Activated T-cell treated with anti-CD3 and anti-CD28 coated beads, Interleukin-2, amount 50 U/mL, for 4 hours (primary cell): ENCODE measurements around the gene SHLD1. TPM values are rescaled to one million over a fixed set of nuclear protein-coding genes. Genes with fewer than 3 reads are reported as not detected.
"Not testable (repeated sequence)": the region's sequence is repeated elsewhere in the genome, so short reads cannot be mapped to it uniquely, and the experiment has no call there.

ENCODE experiments used
- ATAC-seq, 2 donors: fragments of 200-7000 bp; cut with Tn5 transposase; one replicate each; pipeline ENCODE4 v1.10.0; 2021
- DNase-seq: peaks from one replicate; pipeline ENCODE4 v3.0.0-alpha.2; 2020
- H3K27me3 Mint-ChIP-seq: one replicate; pipeline ENCODE4 v1.8.0; 2021; ENCODE audit warnings: low read depth, mixed read lengths
- H3K36me3 Mint-ChIP-seq: one replicate; pipeline ENCODE4 v1.8.0; 2022; ENCODE audit warnings: mixed read lengths; ENCODE audit not compliant: insufficient read depth
- H3K4me1 Mint-ChIP-seq: one replicate; pipeline ENCODE4 v1.8.0; 2021; ENCODE audit warnings: low read depth, mixed read lengths
- H3K4me3 Mint-ChIP-seq: one replicate; pipeline ENCODE4 v1.8.0; 2021; ENCODE audit warnings: mild to moderate bottlenecking, moderate library complexity, mixed read lengths
- H3K9me3 Mint-ChIP-seq: one replicate; pipeline ENCODE4 v1.8.0; 2021; ENCODE audit warnings: mixed read lengths
- total RNA-seq, 3 donors: library from RNA; stranded (reverse); gene quantifications; one replicate each; pipeline ENCODE4 v1.2.1, GENCODE V29; 2021

Gene SHLD1
- total RNA-seq, 3 donors from 2014 or later, result 7.2 to 9.8 (median 9.1) TPM

- Mint-ChIP-seq H3K36me3 (peaks cover 2% of the 10 kb centered on the region), H3K4me3 (no peak overlapping the region), H3K4me1 (peaks cover 14% of the 10 kb centered on the region), H3K9me3 (no peaks in the 10 kb centered on the region), H3K27me3 (no peaks in the 10 kb centered on the region)
- no peak for ATAC-seq
- no peak for DNase-seq
These were observed 2.0 kb upstream of the SHLD1 start for GRCh38 chr20:5748246-5748645.

- H3K4me3 Mint-ChIP-seq, H3K27me3 Mint-ChIP-seq: not testable (repeated sequence)
These were observed 669 bp upstream of the SHLD1 start for GRCh38 chr20:5749512-5749951.

GRCh38 chr20:5751856-5752255, 1.7 kb downstream of the SHLD1 start:
- H3K4me1 Mint-ChIP-seq, result peaks cover 26% of the 10 kb centered on the region
- H3K9me3 Mint-ChIP-seq, result no peaks in the 10 kb centered on the region
- H3K4me3 Mint-ChIP-seq, result peak overlapping the region; percentile 91
- peaks cover 4% of the 10 kb centered on the region for H3K36me3 Mint-ChIP-seq
- ATAC-seq (no peak), DNase-seq (no peak)
- H3K27me3 Mint-ChIP-seq, result no peaks in the 10 kb centered on the region

More at GRCh38 chr20:5749512-5749951, 669 bp upstream of the SHLD1 start:
- DNase-seq, ATAC-seq, H3K36me3 Mint-ChIP-seq, H3K9me3 Mint-ChIP-seq: not testable (repeated sequence)
- peaks cover 21% of the 10 kb centered on the region for H3K4me1 Mint-ChIP-seq

GRCh38 chr20:5753814-5754213, 3.6 kb downstream of the SHLD1 start:
- Mint-ChIP-seq H3K9me3 (no peaks in the 10 kb centered on the region), H3K27me3 (no peaks in the 10 kb centered on the region), H3K4me1 (peaks cover 29% of the 10 kb centered on the region), H3K36me3 (peaks cover 12% of the 10 kb centered on the region), H3K4me3 (no peak overlapping the region)
- ATAC-seq (no peak), DNase-seq (no peak)

- Mint-ChIP-seq H3K36me3 (peaks cover 21% of the 10 kb centered on the region), H3K9me3 (no peaks in the 10 kb centered on the region), H3K4me3 (no peak overlapping the region), H3K4me1 (peaks cover 28% of the 10 kb centered on the region), H3K27me3 (no peaks in the 10 kb centered on the region)
- DNase-seq (no peak), ATAC-seq (no peak)
These were observed 7.7 kb downstream of the SHLD1 start for GRCh38 chr20:5757949-5758348.

- Mint-ChIP-seq H3K4me1 (peaks cover 20% of the 10 kb centered on the region), H3K36me3 (peaks cover 26% of the 10 kb centered on the region), H3K27me3 (no peaks in the 10 kb centered on the region), H3K9me3 (no peaks in the 10 kb centered on the region), H3K4me3 (no peak overlapping the region)
- no peak for DNase-seq
- no peak for ATAC-seq
These were observed 16.0 kb downstream of the SHLD1 start for GRCh38 chr20:5766085-5766764.

- Mint-ChIP-seq H3K27me3 (no peaks in the 10 kb centered on the region), H3K4me3 (no peak overlapping the region), H3K36me3 (peaks cover 30% of the 10 kb centered on the region), H3K4me1 (peaks cover 22% of the 10 kb centered on the region), H3K9me3 (no peaks in the 10 kb centered on the region)
- DNase-seq (no peak), ATAC-seq (no peak)
These were observed 17.4 kb downstream of the SHLD1 start for GRCh38 chr20:5767493-5768098.

GRCh38 chr20:5770231-5770986, 20.2 kb downstream of the SHLD1 start:
- ATAC-seq, result no peak
- Mint-ChIP-seq H3K4me1 (peaks cover 23% of the 10 kb centered on the region), H3K9me3 (no peaks in the 10 kb centered on the region), H3K36me3 (peaks cover 47% of the 10 kb centered on the region), H3K27me3 (no peaks in the 10 kb centered on the region), H3K4me3 (no peak overlapping the region)
- no peak for DNase-seq

- ATAC-seq (no peak), DNase-seq (no peak)
- Mint-ChIP-seq H3K4me1 (peaks cover 23% of the 10 kb centered on the region), H3K9me3 (no peaks in the 10 kb centered on the region), H3K4me3 (no peak overlapping the region), H3K27me3 (no peaks in the 10 kb centered on the region), H3K36me3 (peaks cover 45% of the 10 kb centered on the region)
These were observed 20.8 kb downstream of the SHLD1 start for GRCh38 chr20:5770987-5771318.

GRCh38 chr20:5772704-5773103, 22.5 kb downstream of the SHLD1 start:
- H3K4me3 Mint-ChIP-seq, result no peak overlapping the region
- H3K36me3 Mint-ChIP-seq, result peaks cover 42% of the 10 kb centered on the region
- DNase-seq (no peak), ATAC-seq (no peak)
- no peaks in the 10 kb centered on the region for H3K27me3 Mint-ChIP-seq
- no peaks in the 10 kb centered on the region for H3K9me3 Mint-ChIP-seq
- H3K4me1 Mint-ChIP-seq, result peaks cover 19% of the 10 kb centered on the region

GRCh38 chr20:5773589-5773988, 23.4 kb downstream of the SHLD1 start:
- Mint-ChIP-seq H3K27me3 (no peaks in the 10 kb centered on the region), H3K4me3 (no peak overlapping the region), H3K36me3 (peaks cover 40% of the 10 kb centered on the region), H3K9me3 (no peaks in the 10 kb centered on the region), H3K4me1 (peaks cover 19% of the 10 kb centered on the region)
- no peak for DNase-seq
- ATAC-seq, result no peak

- peaks cover 40% of the 10 kb centered on the region for H3K36me3 Mint-ChIP-seq
- ATAC-seq, result no peak
These were observed 25.9 kb downstream of the SHLD1 start for GRCh38 chr20:5776077-5776476.

GRCh38 chr20:5779071-5779900, 29.1 kb downstream of the SHLD1 start:
- no peak for ATAC-seq
- peaks cover 4% of the 10 kb centered on the region for H3K4me1 Mint-ChIP-seq

More at GRCh38 chr20:5776077-5776476, 25.9 kb downstream of the SHLD1 start:
- no peak for DNase-seq
- no peaks in the 10 kb centered on the region for H3K27me3 Mint-ChIP-seq
- no peak overlapping the region for H3K4me3 Mint-ChIP-seq
- peaks cover 14% of the 10 kb centered on the region for H3K4me1 Mint-ChIP-seq
- H3K9me3 Mint-ChIP-seq, result no peaks in the 10 kb centered on the region

GRCh38 chr20:5780846-5781217, 30.6 kb downstream of the SHLD1 start:
- Mint-ChIP-seq H3K36me3 (peaks cover 25% of the 10 kb centered on the region), H3K4me1 (peaks cover 4% of the 10 kb centered on the region), H3K27me3 (no peaks in the 10 kb centered on the region), H3K4me3 (no peak overlapping the region), H3K9me3 (no peaks in the 10 kb centered on the region)
- DNase-seq (no peak), ATAC-seq (no peak)

More at GRCh38 chr20:5779071-5779900, 29.1 kb downstream of the SHLD1 start:
- Mint-ChIP-seq H3K4me3 (no peak overlapping the region), H3K27me3 (no peaks in the 10 kb centered on the region), H3K9me3 (no peaks in the 10 kb centered on the region), H3K36me3 (peaks cover 28% of the 10 kb centered on the region)
- no peak for DNase-seq
